GM08714 (cell line): ENCODE results near the gene SLC5A1.
"Not testable (repeated sequence)": the region's sequence is repeated elsewhere in the genome, so short reads cannot be mapped to it uniquely, and the experiment has no call there.

Experiments used
- H3K4me3 ChIP-seq: fragments of 200-500 bp; sonication (Bioruptor generic); 2 replicates; pipeline ENCODE4 v1.5.1; 2014; ENCODE audit warnings: mild to moderate bottlenecking, low read length, inconsistent platforms
- ZNF274 ChIP-seq: IDR thresholded peaks from 2 replicates; pipeline ENCODE4 v1.6.1; 2012; ENCODE audit warnings: mild to moderate bottlenecking, low read depth, low read length

Gene SLC5A1

GRCh38 chr22:32142600-32142999, 99.5 kb downstream of the SLC5A1 start:
- no peak for TF ChIP-seq ZNF274
- H3K4me3 ChIP-seq = no peak overlapping the region

- no peak overlapping the region for H3K4me3 ChIP-seq
- no peak for TF ChIP-seq ZNF274
Measured at GRCh38 chr22:32144496-32145274, 101.6 kb downstream of the SLC5A1 start.

DNA sequence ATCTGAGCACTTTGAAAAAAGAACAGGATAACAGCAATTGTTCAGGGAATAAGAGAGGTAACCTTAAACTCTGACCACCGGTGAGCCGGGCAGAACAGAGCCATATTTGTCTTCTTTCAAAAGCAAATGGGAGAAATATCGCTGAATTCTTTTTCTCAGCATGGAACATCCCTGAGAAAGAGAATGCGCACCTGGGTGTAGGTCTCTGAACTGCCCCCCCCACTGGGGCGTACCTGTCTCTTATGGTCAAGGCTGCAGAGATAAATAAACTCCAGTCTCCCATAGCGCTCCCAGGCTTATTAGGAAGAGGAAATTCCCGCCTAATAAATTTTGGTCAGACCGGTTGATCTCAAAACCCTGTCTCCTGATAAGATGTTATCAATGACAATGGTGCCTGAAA, 104.1 kb downstream of the SLC5A1 start:
- not testable (repeated sequence) for H3K4me3 ChIP-seq

GRCh38 chr22:32148372-32148771, 105.3 kb downstream of the SLC5A1 start:
- not testable (repeated sequence) for H3K4me3 ChIP-seq

GRCh38 chr22:32150647-32151046, 107.6 kb downstream of the SLC5A1 start:
- not testable (repeated sequence) for H3K4me3 ChIP-seq

GRCh38 chr22:32151641-32152040, 108.6 kb downstream of the SLC5A1 start:
- not testable (repeated sequence) for H3K4me3 ChIP-seq

DNA sequence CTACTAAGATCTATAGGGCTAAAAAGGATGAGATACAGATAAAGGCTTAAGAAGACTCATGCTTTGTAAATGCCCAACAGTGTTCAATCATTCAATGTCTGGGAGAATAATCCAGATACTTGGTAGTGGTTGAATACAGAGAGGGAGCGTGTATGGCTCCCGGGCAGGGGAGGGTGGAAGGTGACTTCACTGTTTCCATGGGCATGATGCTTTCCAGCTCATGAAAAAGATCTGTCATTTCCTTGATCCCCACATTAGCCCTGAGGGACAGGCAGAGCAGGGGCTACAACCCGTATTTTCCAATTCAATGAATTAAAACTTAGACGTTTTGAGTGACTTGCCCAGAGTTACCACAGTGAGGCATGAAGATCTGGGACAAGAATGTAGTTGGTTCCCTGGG, 111.7 kb downstream of the SLC5A1 start:
- H3K4me3 ChIP-seq = not testable (repeated sequence)

DNA sequence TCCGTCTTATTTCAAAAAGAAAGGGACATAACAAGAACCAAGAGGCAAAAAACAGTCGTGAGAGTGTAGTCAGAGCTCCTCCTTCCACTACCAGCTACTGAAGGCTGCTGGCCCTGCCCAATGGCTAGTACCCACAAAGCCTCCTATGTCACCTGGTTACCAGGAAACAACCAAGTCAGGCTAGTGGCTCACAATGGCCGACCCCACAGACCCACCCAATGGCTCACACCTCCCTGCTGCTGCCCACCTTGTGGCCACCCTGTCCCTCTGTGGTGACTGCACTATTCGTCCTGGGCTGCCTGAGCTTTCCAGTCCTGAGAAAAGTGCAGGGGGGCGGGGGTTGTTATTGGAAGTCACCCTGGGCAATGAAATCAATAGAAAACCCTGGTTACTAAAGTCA, 114.6 kb downstream of the SLC5A1 start:
- H3K4me3 ChIP-seq = not testable (repeated sequence)

DNA sequence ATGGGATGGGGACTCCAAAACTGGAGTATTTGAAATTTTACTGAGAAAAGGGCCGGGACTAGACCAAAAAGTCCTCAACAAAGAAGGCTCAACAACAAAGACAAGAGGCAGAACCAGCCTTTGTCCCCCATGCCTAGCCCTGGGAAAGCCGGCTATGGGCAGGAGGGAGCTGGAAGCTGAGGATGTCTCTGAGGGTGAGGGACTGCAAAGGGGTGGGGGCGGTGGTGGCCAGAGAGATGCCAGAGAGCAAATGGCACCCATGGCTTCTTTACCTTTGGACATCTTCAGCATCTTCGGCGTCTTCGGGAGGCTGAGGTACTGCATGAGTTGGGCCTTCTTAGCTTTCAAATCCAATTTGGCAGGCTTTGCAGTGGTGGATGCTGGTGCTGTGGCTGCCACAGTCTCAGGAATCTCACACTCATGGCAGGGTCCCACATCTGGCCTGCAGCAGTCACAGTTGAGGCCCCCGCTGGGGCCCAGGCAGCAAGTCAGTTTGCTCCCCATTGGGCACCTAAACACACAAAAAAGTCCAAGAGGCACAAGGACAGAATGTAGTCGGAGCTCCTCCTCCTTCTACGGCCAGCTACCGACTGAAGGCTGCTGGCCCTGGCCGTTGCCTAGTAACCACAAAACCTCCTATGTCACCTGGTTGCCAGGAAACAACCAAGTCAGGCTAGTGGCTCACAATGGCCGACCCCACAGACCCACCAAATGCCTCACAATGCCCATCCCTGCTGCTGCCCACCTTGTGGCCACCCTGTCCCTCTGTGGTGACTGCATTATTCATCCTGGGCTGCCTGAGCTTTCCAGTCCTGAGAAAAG, 115.9 kb downstream of the SLC5A1 start, which contains the start of gene C22orf42:
TSS of gene C22orf42 (minus strand) at position 592 of the 822 bp plus-strand sequence. CDS start at position 504, 88 bp downstream.
- TF ChIP-seq ZNF274 = no peak
- no peak within 1 kb of the TSS for H3K4me3 ChIP-seq

GRCh38 chr22:32160411-32160810, 117.3 kb downstream of the SLC5A1 start:
- not testable (repeated sequence) for H3K4me3 ChIP-seq
